ENCODE measurements around the gene ADAR. TPM values are rescaled to one million over a fixed set of nuclear protein-coding genes. Genes with fewer than 3 reads are reported as not detected.

The ADAR gene
- total and polyA plus RNA-seq, 2 of the 4 experiments (the other 2 are of a cell fraction), result 70.9 to 131 TPM

GRCh38 chr1:154550070-154550469 is 57.9 kb downstream of the ADAR start:
- Histone ChIP-seq H3K9me3 (ENCODE audit: control insufficient read depth, insufficient read depth, low read length) (no peaks in the 10 kb centered on the region), H3K27me3 (ENCODE audit: control insufficient read depth, insufficient read depth, low read length) (peaks cover under 1% of the 10 kb centered on the region; the same call in 1 of the 2 replicates), H4K91ac (ENCODE audit: insufficient read depth, low read depth, low read length) (no peak overlapping the region), H3K36me3 (ENCODE audit: control insufficient read depth, insufficient read depth, low read length) (peaks cover 59% of the 10 kb centered on the region), H4K8ac (ENCODE audit: low read depth in 2 of 2, low read length in 2 of 2) (no peak overlapping the region), H4K5ac (ENCODE audit: low read depth, low read length) (no peak overlapping the region), H2BK120ac (ENCODE audit: low read depth, low read length) (no peak overlapping the region), H3K9ac (ENCODE audit: low read depth, low read length) (no peak overlapping the region), H2BK20ac (ENCODE audit: low read depth, low read length) (no peak overlapping the region), H3K4me1 (ENCODE audit: control insufficient read depth, insufficient read depth, low read length) (peaks cover 4% of the 10 kb centered on the region), H2AK9ac (replicated peaks; ENCODE audit: low read depth, low read length, poor library complexity) (no peak overlapping the region), H3K27ac (ENCODE audit: insufficient read depth, low read length) (no peak overlapping the region), H3K56ac (ENCODE audit: extremely low read depth, insufficient read depth, low read length) (no peak overlapping the region), H3K4me3 (ENCODE audit: insufficient read depth, low read depth, low read length) (no peak overlapping the region), H3K18ac (ENCODE audit: low read depth, low read length) (no peak overlapping the region), H3K14ac (replicated peaks; ENCODE audit: low read depth, low read length) (no peak overlapping the region), H3K4ac (ENCODE audit: low read depth, low read length) (no peak overlapping the region), H3K79me1 (ENCODE audit: low read depth in 1 of 2, low read length in 2 of 2) (peaks cover 15 to 34% of the 10 kb centered on the region in 2 experiments; a peak in 3 of 4 replicates), H4K20me1 (ENCODE audit: insufficient read depth, low read length) (peaks cover 31% of the 10 kb centered on the region; the same call in 1 of the 2 replicates), H3K23ac (ENCODE audit: low read depth, low read length) (no peak overlapping the region), H3K9me1 (ENCODE audit: insufficient read depth, low read length) (no peaks in the 10 kb centered on the region; the same call in 1 of the 2 replicates), H2AK5ac (ENCODE audit: low read depth, low read length) (no peak overlapping the region), H2AFZ (replicated peaks; ENCODE audit: low read length, poor library complexity) (no peak overlapping the region), H2BK15ac (ENCODE audit: low read depth, low read length) (no peak overlapping the region), H2BK5ac (ENCODE audit: low read depth, low read length, poor library complexity, severe bottlenecking) (no peak overlapping the region), H3K4me2 (ENCODE audit: low read depth, low read length) (no peak overlapping the region)
- ChIA-PET POLR2A (ENCODE audit: unreplicated experiment) (no interaction called here), CTCF (no interaction called here)
- ATAC-seq (ENCODE audit: low read depth) (no peak), DNase-seq (no peak)
- TF ChIP-seq USF2 (IDR thresholded peaks at IDR 0.05; ENCODE audit: low read depth, low read length), result no peak
- TF ChIP-seq BHLHE40 (IDR thresholded peaks at IDR 0.05; ENCODE audit: low read depth, low read length), result no peak
- TF ChIP-seq CTCF (conservative IDR thresholded peaks at IDR 0.05; ENCODE audit: low read depth, low read length), result no peak
- no peak for TF ChIP-seq MAZ (IDR thresholded peaks at IDR 0.05; ENCODE audit: borderline replicate concordance, low read depth, low read length)
- no peak for TF ChIP-seq RAD21 (IDR thresholded peaks at IDR 0.05; ENCODE audit: low read length)
- TF ChIP-seq FOS (IDR thresholded peaks at IDR 0.05; ENCODE audit: low read depth, low read length), result no peak
- no peak for TF ChIP-seq POLR2A (IDR thresholded peaks at IDR 0.05; ENCODE audit: low read depth, low read length)
- TF ChIP-seq RCOR1 (IDR thresholded peaks at IDR 0.05; ENCODE audit: insufficient replicate concordance, low read length), result no peak
- TF ChIP-seq CHD1 (IDR thresholded peaks at IDR 0.05; ENCODE audit: low read depth, low read length), result no peak
- TF ChIP-seq MXI1 (IDR thresholded peaks at IDR 0.05; ENCODE audit: borderline replicate concordance, low read depth, low read length), result no peak
- TF ChIP-seq NFE2L2 (IDR thresholded peaks at IDR 0.05; ENCODE audit: low read depth, low read length), result no peak
- WGBS, 2 experiments (ENCODE audit: extremely low coverage in 2 of 2, insufficient read length in 1 of 2), result 82% methylated on average over 2 of the region's 5 CpGs; no CpG with 5 or more reads in 1 of the 2 experiments
- dilution Hi-C loops (cut with HindIII; ENCODE audit: low sequenced_read_pairs, unreplicated experiment) (no loop called here), in situ Hi-C loops (cut with MboI; ENCODE audit: low sequenced_read_pairs) (no loop called here), intact Hi-C loops (cut with micrococcal nuclease) (no loop called here)
- BruUV-seq (replicated peaks), result no TSS peak
